ENCODE data around the gene OLFM1. TPM values are rescaled to one million over a fixed set of nuclear protein-coding genes. Genes with fewer than 3 reads are reported as not detected.

OLFM1 gene
- total RNA-seq, 3 donors from 2014 or later: 17.4 to 25.2 (median 22.1) TPM

DNA sequence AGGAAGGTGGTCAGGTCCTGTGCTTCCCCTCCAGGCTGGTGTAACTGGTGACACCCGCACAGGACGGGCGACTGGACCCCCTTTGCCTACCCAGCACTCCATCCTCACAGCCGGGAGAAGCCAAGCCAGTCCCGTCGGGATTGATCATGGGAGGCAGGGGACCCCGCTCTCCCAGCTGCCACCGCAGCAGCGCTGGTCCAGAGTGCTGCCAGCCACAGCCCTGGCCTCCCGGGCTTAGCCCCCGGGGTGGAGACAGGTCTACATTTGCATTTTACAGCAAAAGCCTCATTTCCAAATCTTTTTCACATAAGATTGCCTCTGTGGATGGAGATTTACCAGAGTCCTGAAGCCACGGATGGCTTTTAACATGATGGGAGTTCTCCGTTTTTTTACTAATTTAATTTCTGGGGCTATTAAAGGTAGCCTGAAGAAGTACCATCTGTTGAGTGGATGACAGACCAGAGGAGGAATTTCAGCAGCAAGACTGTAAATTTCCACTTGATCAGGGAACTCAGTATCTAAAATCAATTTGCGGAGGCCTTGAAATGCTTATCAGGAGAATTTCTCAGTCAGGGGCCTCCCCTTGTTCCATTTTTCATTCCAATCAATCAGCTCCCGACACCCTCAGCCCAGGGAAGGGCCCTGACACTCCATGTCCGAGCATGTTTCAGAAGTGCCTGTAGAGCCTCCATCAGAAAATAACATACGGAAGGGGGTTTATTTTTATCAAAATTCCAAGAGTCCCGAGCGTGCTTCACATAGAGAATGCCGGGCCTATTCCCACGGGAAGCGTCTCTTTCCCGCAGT is 80.6 kb downstream of the OLFM1 start:
- DNase-seq (ENCODE audit: low spot score in 2 of 2): no peak
- H3K4me1 ChIP-seq: no peaks in the 10 kb centered on the region
- intact Hi-C loops (cut with DNase I; ENCODE audit: low total_unique reads): no loop called here
- no peak for TF ChIP-seq POLR2A (IDR thresholded peaks at IDR 0.05)
- TF ChIP-seq, protein P1, sequence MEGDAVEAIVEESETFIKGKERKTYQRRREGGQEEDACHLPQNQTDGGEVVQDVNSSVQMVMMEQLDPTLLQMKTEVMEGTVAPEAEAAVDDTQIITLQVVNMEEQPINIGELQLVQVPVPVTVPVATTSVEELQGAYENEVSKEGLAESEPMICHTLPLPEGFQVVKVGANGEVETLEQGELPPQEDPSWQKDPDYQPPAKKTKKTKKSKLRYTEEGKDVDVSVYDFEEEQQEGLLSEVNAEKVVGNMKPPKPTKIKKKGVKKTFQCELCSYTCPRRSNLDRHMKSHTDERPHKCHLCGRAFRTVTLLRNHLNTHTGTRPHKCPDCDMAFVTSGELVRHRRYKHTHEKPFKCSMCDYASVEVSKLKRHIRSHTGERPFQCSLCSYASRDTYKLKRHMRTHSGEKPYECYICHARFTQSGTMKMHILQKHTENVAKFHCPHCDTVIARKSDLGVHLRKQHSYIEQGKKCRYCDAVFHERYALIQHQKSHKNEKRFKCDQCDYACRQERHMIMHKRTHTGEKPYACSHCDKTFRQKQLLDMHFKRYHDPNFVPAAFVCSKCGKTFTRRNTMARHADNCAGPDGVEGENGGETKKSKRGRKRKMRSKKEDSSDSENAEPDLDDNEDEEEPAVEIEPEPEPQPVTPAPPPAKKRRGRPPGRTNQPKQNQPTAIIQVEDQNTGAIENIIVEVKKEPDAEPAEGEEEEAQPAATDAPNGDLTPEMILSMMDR (IDR thresholded peaks at IDR 0.05): no peak
- no peak overlapping the region for H3K27ac ChIP-seq
- no peaks in the 10 kb centered on the region for H3K36me3 ChIP-seq
- no peaks in the 10 kb centered on the region for H3K9me3 ChIP-seq
- peaks cover 0 to 67% of the 10 kb centered on the region in 2 donors for H3K27me3 ChIP-seq
- H3K4me3 ChIP-seq: no peak overlapping the region

DNA sequence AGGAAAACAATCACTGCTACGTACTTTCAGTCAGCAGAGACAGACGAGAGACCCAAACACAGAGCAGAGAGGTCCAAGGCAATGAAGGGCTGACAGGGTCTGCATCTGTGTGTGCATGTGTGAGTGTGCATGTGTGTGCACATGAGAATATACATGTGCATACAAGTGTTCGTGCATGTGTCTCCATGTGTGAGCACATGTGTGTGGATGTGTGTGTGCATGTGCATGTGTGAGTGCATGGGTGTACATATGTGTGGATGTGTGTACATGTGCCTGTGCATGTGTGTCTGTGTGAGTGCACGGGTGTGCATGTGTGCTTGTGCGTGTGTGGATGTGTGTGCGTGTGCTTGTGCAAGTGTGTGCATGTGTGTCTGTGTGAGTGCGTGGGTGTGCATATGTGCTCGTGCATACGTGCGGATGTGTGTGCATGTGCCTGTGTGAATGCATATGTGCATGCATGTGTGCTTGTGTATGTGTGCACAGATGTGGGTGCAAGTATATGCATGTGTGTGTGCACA is 82.3 kb downstream of the OLFM1 start:
- no peak overlapping the region for H3K4me3 ChIP-seq
- peaks cover 0 to 59% of the 10 kb centered on the region in 2 donors for H3K27me3 ChIP-seq
- intact Hi-C loops (cut with DNase I; ENCODE audit: low total_unique reads): no loop called here
- TF ChIP-seq, protein P1 (IDR thresholded peaks at IDR 0.05): no peak
- no peak for TF ChIP-seq POLR2A (IDR thresholded peaks at IDR 0.05)
- no peak for TF ChIP-seq POLR2AphosphoS5 (IDR thresholded peaks at IDR 0.05)
- H3K4me1 ChIP-seq: no peaks in the 10 kb centered on the region
- H3K9me3 ChIP-seq: no peaks in the 10 kb centered on the region
- no peak for DNase-seq (ENCODE audit: low spot score in 2 of 2)
- no peak overlapping the region for H3K27ac ChIP-seq
- no peaks in the 10 kb centered on the region for H3K36me3 ChIP-seq

DNA sequence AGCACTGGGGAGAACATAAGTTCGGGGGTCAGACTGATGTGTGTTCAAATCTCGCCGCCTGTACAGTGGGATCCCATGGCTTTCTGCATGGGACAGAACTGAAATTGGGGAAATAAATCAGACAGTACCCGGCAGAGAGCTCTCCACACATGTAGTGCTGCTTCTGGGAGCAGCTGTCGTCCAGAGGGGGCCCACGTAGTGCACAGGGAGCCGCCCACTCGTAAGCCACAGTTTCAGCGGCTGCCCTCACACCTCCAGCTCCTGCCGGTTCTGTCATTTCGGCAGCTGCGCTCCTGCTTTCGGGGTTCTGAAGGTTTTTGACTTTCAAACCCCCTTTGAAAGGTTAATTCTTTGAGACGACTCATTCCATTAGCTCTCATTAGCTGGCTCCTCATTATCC is 83.1 kb downstream of the OLFM1 start:
- intact Hi-C loops (cut with DNase I; ENCODE audit: low total_unique reads): no loop called here
- Histone ChIP-seq H3K4me1 (no peaks in the 10 kb centered on the region), H3K27ac (no peak overlapping the region), H3K36me3 (no peaks in the 10 kb centered on the region), H3K27me3 (peaks cover 0 to 58% of the 10 kb centered on the region in 2 donors), H3K4me3 (no peak overlapping the region), H3K9me3 (no peaks in the 10 kb centered on the region)
- no peak for DNase-seq (ENCODE audit: low spot score in 2 of 2)
- no peak for TF ChIP-seq POLR2AphosphoS5 (IDR thresholded peaks at IDR 0.05)
- TF ChIP-seq, protein P1 (IDR thresholded peaks at IDR 0.05): no peak
- TF ChIP-seq POLR2A (IDR thresholded peaks at IDR 0.05): no peak

Other genes with a start within 250 kb of the OLFM1 start
- gene FCN2, start 206.9 kb upstream of the OLFM1 start, total RNA-seq: 1 to 10 TPM in 2 of 3 donors, under 1 TPM in 1; 0.73 to 2.0 (median 1.8) TPM
- 1 to 10 TPM in 2 of 3 donors, under 1 TPM in 1; 0.44 to 5.1 (median 2.9) TPM for gene FCN1, start 169.8 kb upstream of the OLFM1 start, total RNA-seq

Measured in breast epithelium (tissue), 4 donors.